Muscle layer of duodenum (tissue), 2 donors: ENCODE measurements around the gene ANKHD1.

Experiments used
- H3K27ac ChIP-seq: one replicate; pipeline ENCODE4 v1.7.0; 2013; ENCODE audit warnings: mild to moderate bottlenecking, low read length
- H3K27me3 ChIP-seq: one replicate; pipeline ENCODE4 v1.7.0; 2013; ENCODE audit warnings: low read depth, mild to moderate bottlenecking, control low read depth, low read length
- H3K36me3 ChIP-seq, 2 donors: one replicate each; pipeline ENCODE4 v1.7.0; 2013; ENCODE audit warnings: low read length in 2 of 2, control low read depth in 1 of 2, mild to moderate bottlenecking in 1 of 2; ENCODE audit not compliant: insufficient read depth in 2 of 2, control insufficient read depth in 1 of 2
- H3K4me1 ChIP-seq, 2 donors: one replicate each; pipeline ENCODE4 v1.7.0; 2013; ENCODE audit warnings: low read length in 2 of 2, mild to moderate bottlenecking in 2 of 2, control low read depth in 1 of 2, moderate library complexity in 1 of 2; ENCODE audit not compliant: insufficient read depth in 2 of 2, control insufficient read depth in 1 of 2
- H3K4me3 ChIP-seq, 2 donors: one replicate each; pipeline ENCODE4 v1.7.0; 2013; ENCODE audit warnings: low read length in 2 of 2, low read depth in 1 of 2, mild to moderate bottlenecking in 1 of 2
- H3K9me3 ChIP-seq, 2 donors: one replicate each; pipeline ENCODE4 v1.7.0; 2013; ENCODE audit warnings: low read length in 2 of 2, control low read depth in 1 of 2, mild to moderate bottlenecking in 1 of 2; ENCODE audit not compliant: control insufficient read depth in 1 of 2
- donor health status: healthy.

The ANKHD1 gene

DNA sequence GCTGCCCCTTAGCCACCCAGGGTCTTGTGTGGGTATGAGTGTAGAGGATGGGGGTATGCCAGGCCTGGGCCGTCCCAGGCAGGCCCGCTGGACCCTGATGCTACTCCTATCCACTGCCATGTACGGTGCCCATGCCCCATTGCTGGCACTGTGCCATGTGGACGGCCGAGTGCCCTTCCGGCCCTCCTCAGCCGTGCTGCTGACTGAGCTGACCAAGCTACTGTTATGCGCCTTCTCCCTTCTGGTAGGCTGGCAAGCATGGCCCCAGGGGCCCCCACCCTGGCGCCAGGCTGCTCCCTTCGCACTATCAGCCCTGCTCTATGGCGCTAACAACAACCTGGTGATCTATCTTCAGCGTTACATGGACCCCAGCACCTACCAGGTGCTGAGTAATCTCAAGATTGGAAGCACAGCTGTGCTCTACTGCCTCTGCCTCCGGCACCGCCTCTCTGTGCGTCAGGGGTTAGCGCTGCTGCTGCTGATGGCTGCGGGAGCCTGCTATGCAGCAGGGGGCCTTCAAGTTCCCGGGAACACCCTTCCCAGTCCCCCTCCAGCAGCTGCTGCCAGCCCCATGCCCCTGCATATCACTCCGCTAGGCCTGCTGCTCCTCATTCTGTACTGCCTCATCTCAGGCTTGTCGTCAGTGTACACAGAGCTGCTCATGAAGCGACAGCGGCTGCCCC, 165.6 kb downstream of the ANKHD1 start:
- H3K4me3 ChIP-seq, result no peak overlapping the region
- no peaks in the 10 kb centered on the region for H3K9me3 ChIP-seq
- H3K27me3 ChIP-seq, result no peaks in the 10 kb centered on the region
- H3K36me3 ChIP-seq, result peaks cover 24 to 32% of the 10 kb centered on the region in 2 donors
- H3K27ac ChIP-seq, result no peak overlapping the region
- peaks cover 24 to 70% of the 10 kb centered on the region in 2 donors for H3K4me1 ChIP-seq

DNA sequence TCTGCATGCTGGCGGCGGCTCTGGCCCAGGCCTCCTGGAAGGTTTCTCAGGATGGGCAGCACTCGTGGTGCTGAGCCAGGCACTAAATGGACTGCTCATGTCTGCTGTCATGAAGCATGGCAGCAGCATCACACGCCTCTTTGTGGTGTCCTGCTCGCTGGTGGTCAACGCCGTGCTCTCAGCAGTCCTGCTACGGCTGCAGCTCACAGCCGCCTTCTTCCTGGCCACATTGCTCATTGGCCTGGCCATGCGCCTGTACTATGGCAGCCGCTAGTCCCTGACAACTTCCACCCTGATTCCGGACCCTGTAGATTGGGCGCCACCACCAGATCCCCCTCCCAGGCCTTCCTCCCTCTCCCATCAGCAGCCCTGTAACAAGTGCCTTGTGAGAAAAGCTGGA, 166.2 kb downstream of the ANKHD1 start:
- Histone ChIP-seq H3K4me3 (no peak overlapping the region), H3K4me1 (peaks cover 20 to 65% of the 10 kb centered on the region in 2 donors), H3K36me3 (peaks cover 24 to 32% of the 10 kb centered on the region in 2 donors), H3K27me3 (no peaks in the 10 kb centered on the region), H3K9me3 (no peaks in the 10 kb centered on the region), H3K27ac (no peak overlapping the region)

DNA sequence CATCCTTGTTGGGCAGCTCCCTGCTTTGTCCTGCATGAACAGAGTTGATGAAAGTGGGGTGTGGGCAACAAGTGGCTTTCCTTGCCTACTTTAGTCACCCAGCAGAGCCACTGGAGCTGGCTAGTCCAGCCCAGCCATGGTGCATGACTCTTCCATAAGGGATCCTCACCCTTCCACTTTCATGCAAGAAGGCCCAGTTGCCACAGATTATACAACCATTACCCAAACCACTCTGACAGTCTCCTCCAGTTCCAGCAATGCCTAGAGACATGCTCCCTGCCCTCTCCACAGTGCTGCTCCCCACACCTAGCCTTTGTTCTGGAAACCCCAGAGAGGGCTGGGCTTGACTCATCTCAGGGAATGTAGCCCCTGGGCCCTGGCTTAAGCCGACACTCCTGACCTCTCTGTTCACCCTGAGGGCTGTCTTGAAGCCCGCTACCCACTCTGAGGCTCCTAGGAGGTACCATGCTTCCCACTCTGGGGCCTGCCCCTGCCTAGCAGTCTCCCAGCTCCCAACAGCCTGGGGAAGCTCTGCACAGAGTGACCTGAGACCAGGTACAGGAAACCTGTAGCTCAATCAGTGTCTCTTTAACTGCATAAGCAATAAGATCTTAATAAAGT, 166.9 kb downstream of the ANKHD1 start:
- H3K36me3 ChIP-seq, result peaks cover 24 to 32% of the 10 kb centered on the region in 2 donors
- H3K27ac ChIP-seq, result peak overlapping the region; percentile 84
- no peaks in the 10 kb centered on the region for H3K27me3 ChIP-seq
- H3K9me3 ChIP-seq, result no peaks in the 10 kb centered on the region
- no peak overlapping the region for H3K4me3 ChIP-seq
- H3K4me1 ChIP-seq, result peaks cover 14 to 59% of the 10 kb centered on the region in 2 donors

DNA sequence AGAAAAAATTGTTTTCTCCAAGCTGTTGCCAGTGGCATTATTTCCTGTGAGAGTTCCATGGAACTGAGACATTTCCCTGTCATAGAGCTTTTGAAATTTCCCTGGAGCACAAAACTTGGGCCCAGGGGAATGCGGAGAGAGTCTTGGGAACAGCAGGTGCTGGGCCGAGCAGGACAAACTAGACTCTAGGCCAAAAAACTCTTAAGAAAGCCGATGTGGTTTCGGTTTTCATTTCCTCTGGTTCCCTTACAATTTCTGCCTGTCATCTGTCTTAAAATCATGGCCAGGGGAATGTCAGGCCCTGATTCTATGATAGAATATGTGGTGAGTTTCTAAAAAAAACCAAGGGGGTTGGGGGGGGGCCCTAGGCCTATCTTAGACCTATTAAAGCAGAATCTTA, 167.6 kb downstream of the ANKHD1 start:
- Histone ChIP-seq H3K4me3 (peak overlapping the region in 1 of 2 donors; percentile 30), H3K27ac (peak overlapping the region; percentile 84), H3K36me3 (peaks cover 24 to 32% of the 10 kb centered on the region in 2 donors), H3K9me3 (no peaks in the 10 kb centered on the region), H3K27me3 (no peaks in the 10 kb centered on the region), H3K4me1 (peaks cover 11 to 57% of the 10 kb centered on the region in 2 donors)

DNA sequence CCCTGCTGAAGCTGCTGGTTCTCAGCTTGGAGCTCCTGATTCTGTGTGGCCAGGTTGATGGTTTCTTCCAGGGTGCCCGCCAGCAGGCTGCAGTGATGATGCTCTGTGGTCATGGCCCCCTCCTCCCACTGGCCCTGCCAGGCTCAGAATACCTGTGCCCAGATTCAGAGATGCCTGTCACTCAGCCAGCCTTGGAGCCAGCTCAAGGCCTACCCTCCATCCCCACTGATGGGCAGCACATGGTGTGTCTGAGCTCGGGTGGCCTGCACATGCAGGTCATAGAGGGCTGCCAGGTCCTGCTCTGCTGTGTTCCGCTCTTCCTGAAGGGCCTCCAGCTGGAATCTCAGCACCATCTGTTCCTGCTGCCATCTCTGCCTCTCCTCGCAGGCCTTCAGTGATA, 168.4 kb downstream of the ANKHD1 start:
- no peaks in the 10 kb centered on the region for H3K9me3 ChIP-seq
- H3K36me3 ChIP-seq, result peaks cover 24 to 32% of the 10 kb centered on the region in 2 donors
- no peak overlapping the region for H3K4me3 ChIP-seq
- no peaks in the 10 kb centered on the region for H3K27me3 ChIP-seq
- peaks cover 11 to 56% of the 10 kb centered on the region in 2 donors for H3K4me1 ChIP-seq
- peak overlapping the region; percentile 84 for H3K27ac ChIP-seq

DNA sequence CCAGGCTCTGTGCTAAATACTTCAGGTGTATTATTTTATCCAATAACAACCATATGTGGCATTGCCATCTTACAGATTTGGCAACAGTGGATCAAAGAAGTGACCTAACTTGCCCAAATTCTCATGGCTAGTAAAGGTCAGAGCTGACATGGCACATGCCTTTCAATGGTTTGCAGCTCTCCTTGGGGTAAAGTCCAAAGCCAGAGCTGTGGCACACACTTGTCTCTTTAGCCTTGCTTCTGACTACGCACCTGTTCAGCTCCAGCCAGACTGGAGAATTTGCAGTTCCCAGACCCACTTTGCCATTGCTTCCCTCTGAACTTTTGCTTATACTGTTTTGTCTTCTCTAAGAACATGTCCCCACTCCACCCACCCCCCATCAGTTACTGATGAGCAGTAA, 168.9 kb downstream of the ANKHD1 start:
- no peak overlapping the region for H3K4me3 ChIP-seq
- H3K9me3 ChIP-seq, result no peaks in the 10 kb centered on the region
- peaks cover 8 to 52% of the 10 kb centered on the region in 2 donors for H3K4me1 ChIP-seq
- H3K27ac ChIP-seq, result no peak overlapping the region
- peaks cover 24 to 32% of the 10 kb centered on the region in 2 donors for H3K36me3 ChIP-seq
- H3K27me3 ChIP-seq, result no peaks in the 10 kb centered on the region

DNA sequence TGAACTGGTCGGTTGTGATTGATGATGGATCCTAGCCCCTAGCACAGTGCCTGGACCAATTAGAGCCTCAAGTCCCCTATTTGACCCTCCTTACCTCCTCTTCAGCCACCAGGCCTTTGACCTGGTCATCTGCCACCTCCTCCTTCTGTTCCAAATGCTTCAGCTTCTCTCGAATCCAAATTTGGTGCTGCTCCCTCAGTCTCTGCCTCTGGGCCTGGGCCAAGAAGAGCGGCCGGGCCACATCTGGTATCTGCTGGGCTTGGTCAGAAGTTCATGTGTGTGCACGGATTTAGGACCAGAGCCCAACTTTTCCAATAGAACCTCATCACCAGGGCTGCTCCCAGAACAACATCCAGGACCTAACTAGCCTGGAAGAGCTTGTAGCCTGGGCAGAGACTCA, 169.5 kb downstream of the ANKHD1 start:
- Histone ChIP-seq H3K27ac (no peak overlapping the region), H3K36me3 (peaks cover 24 to 31% of the 10 kb centered on the region in 2 donors), H3K27me3 (no peaks in the 10 kb centered on the region), H3K9me3 (no peaks in the 10 kb centered on the region), H3K4me3 (no peak overlapping the region), H3K4me1 (peaks cover 4 to 46% of the 10 kb centered on the region in 2 donors)

DNA sequence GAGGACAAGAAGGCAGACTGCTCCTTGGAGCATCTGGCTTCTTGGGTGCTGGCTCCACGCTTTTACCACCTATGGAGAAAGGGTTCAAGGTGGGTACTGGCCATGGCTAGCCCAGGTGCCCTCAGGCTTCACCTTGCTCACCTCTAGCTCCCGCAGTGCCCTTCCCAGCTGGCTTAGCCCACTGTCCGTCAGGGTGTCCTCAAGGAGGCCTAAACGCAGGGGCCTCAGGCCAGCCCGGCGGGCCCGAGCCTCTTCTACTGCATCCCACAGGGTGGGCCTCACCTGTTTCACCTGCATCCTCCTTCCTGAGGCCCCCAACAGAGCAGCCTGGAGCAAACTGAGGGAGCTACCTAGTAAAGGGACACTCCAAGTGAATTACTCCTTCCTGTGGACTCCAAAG, 172.1 kb downstream of the ANKHD1 start:
- no peaks in the 10 kb centered on the region for H3K27me3 ChIP-seq
- H3K4me1 ChIP-seq, result peaks cover 3 to 21% of the 10 kb centered on the region in 2 donors
- no peaks in the 10 kb centered on the region for H3K9me3 ChIP-seq
- no peak overlapping the region for H3K27ac ChIP-seq
- no peak overlapping the region for H3K4me3 ChIP-seq
- H3K36me3 ChIP-seq, result peaks cover 4 to 5% of the 10 kb centered on the region in 2 donors

DNA sequence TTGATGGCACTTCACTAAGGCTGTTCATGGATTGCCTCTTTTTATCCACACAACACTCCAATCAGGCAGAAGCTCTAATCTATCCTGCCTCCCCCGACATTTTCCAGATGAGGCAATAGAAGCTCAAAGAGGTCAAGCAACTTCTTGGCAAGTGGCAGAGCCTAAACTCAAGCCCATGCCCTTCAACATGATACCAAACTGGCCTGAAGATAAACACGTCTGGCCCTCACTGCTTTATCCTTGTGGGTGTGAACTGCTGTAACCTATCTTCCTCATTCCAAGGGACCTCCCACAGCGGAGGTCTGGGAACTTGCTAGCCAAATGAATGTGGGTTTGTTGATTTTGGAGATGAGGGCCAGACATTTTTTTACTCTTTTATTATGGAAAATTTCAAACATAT, 172.5 kb downstream of the ANKHD1 start:
- H3K4me1 ChIP-seq, result peaks cover 0 to 18% of the 10 kb centered on the region in 2 donors
- no peak overlapping the region for H3K4me3 ChIP-seq
- no peak overlapping the region for H3K27ac ChIP-seq
- H3K9me3 ChIP-seq, result no peaks in the 10 kb centered on the region
- no peaks in the 10 kb centered on the region for H3K27me3 ChIP-seq
- peaks cover 3 to 4% of the 10 kb centered on the region in 2 donors for H3K36me3 ChIP-seq

DNA sequence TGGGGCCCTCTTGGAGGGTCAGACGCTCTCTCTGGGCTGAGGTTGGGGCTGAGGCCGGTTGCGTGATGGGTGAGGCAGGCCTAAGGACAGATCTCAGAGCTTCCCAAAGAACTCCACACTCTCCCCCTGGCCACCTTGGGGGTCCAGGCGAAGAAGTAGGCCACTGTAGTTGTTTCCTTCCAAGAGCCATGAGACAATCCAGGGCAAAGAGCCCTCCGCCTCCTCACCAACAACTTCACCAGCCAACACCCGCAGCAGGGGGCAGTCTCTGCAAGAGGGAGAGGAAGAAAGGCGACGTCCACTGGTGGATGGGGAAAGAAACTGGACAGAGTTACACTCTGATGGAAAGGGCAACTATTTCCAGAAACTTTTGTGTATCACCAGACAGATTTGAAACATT, 173.7 kb downstream of the ANKHD1 start:
- Histone ChIP-seq H3K27ac (no peak overlapping the region), H3K9me3 (no peaks in the 10 kb centered on the region), H3K27me3 (no peaks in the 10 kb centered on the region), H3K4me1 (peaks cover 0 to 11% of the 10 kb centered on the region in 2 donors), H3K36me3 (peaks cover 2 to 3% of the 10 kb centered on the region in 2 donors), H3K4me3 (no peak overlapping the region)

DNA sequence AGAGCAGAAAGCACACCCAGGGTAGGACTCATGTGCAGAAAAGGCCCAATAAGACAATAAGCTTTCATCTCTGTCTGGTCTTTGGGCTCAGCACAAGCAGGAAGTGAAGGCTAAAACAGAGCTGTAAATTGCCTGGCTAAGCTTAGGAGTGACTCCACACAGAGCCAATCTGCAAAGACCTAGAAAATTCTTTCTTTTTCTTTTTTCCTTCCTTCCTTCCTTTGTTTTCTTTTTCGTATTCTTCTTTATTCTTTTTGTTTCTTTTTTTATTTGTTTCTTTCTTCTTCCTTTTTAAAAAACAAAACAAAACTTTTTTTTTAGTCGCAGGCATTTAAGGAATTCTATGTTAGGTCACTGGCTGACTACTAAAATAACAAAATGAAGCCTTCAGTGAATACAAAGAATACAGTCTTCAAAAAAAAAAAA, 175.2 kb downstream of the ANKHD1 start:
- Histone ChIP-seq H3K27me3 (no peaks in the 10 kb centered on the region), H3K9me3 (no peaks in the 10 kb centered on the region), H3K4me1 (no peaks in the 10 kb centered on the region), H3K27ac (peak overlapping the region; percentile 20), H3K36me3 (no peaks in the 10 kb centered on the region), H3K4me3 (no peak overlapping the region)
